GM08714 (cell line): ENCODE results near the gene NOTCH4.

Experiments
- H3K4me3 ChIP-seq: fragments of 200-500 bp; sonication (Bioruptor generic); 2 replicates; pipeline ENCODE4 v1.5.1; 2014; ENCODE audit warnings: mild to moderate bottlenecking, low read length, inconsistent platforms
- ZNF274 ChIP-seq: IDR thresholded peaks from 2 replicates; pipeline ENCODE4 v1.6.1; 2012; ENCODE audit warnings: mild to moderate bottlenecking, low read depth, low read length

Gene NOTCH4

DNA sequence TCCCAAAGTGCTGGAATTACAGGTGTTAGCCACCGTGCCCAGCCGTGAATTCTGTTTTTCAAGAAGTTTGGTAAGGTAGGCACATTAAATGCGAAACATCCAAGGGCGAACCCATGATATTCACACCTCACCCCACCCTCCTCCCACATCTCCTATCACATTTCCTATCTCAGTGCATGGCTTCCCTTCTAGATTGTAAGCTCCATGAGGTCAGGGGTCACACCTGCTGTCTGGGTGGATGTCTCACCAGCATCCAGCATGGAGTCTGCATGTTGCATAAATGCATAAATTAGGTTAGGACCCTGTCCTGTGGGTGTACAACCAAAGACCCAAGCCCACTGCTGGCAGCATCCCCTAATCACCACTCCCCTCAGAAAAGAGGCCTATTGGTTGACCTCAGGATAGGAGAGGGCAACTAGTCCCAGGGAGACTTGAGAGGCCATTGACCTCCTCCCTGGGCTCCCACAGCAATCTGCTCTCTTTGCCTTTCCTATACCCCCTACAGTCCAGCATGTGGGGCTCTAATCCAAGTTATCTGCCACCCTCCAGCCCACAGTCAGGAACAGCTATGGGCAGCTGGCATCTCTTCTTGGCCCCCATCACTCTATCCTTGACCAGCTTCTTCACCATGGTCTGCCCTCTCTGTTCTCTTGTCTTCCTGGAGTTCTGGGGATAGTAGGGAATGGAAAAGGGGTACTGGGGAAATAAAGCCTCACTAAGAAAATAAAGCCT lies 76.3 kb downstream of the NOTCH4 start:
- no peak for TF ChIP-seq ZNF274
- H3K4me3 ChIP-seq: no peak overlapping the region

DNA sequence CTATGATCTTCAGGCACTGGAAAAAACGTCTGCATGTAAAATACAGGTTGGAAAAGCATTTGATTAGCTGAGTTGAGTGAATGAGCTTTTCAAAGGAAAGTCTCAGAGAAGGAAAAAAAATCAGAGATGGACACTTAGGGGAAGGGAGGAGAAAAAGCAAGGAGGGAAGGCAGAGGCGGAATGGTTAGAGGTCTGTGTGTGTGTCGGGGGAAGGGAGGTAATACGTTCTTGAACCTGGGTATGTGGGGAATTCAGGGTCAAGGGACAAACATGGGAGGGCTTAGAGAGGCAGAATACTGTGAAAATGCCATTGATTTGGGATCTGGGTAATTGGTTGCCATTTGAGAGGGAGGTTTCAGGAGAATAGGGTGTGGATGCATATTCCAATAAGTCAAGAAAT lies 77.2 kb downstream of the NOTCH4 start:
- no peak overlapping the region for H3K4me3 ChIP-seq
- no peak for TF ChIP-seq ZNF274

DNA sequence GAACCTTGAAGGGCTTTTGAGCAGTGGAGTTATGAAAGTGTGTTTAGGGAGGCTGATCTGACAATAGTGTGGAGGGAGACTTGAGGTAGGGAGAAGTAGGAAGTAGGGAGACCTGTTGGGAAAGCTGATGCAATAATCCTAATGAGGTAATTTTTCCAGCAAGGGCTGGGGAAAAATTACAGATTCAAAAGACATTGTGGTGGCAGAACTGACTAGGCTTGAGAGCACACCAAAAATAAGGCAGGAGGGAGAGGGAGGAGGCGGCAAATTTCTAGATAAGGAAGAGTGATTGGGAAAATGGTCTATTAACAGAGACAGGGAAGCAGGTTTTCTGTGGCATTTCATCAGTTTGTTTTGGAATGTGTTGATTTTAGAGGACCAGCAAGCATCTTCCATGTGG lies 77.6 kb downstream of the NOTCH4 start:
- TF ChIP-seq ZNF274: no peak
- no peak overlapping the region for H3K4me3 ChIP-seq
